GM21737 (cell line): ENCODE results near the gene OR9A2.
"Not testable (repeated sequence)": the region's sequence is repeated elsewhere in the genome, so short reads cannot be mapped to it uniquely, and the experiment has no call there.

ENCODE experiments used
- ATAC-seq: cut with Tn5 transposase; IDR thresholded peaks from one replicate; pipeline ENCODE4 v1.9.1; 2021; ENCODE audit warnings: mild to moderate bottlenecking, moderate library complexity; ENCODE audit not compliant: unreplicated experiment

OR9A2 gene

DNA sequence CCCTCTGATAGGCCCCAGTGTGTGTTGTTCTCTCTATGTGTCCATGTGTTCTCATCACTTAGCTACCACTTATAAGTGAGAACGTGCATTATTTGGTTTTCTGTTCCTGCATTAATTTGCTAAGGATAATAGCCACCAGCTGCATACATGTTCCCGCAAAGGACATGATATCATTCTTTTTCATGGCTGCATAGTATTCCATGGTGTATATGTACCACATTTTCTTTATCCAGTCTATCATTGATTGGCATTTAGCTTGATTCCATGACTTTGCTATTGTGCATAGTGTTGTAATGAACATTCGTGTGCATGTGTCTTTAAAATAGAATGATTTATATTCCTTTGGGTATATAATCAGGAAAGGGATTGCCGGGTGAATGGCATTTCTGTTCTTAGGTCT, 48.5 kb downstream of the OR9A2 start:
- ATAC-seq, result not testable (repeated sequence)
